Activated CD4-positive, alpha-beta memory T cell treated with anti-CD3 and anti-CD28 coated beads, Interleukin-2, amount 10 ng/mL, durations not matched to agents 7 days and 5 days (primary cell): ENCODE data around the gene TMIGD2. TPM values are rescaled to one million over a fixed set of nuclear protein-coding genes. Genes with fewer than 3 reads are reported as not detected.
"Not testable (repeated sequence)": the region's sequence is repeated elsewhere in the genome, so short reads cannot be mapped to it uniquely, and the experiment has no call there.

ENCODE experiments used
- CTCF ChIA-PET: fragments of 350-600 bp; sonication (Branson Sonifier 250); formaldehyde crosslinking; loops from one replicate; lab custom pipeline; 2021; ENCODE audit warnings: antibody characterized with exemption, inconsistent platforms; lab: Charles Lee
- POLR2A ChIA-PET: fragments of 350-600 bp; sonication (Branson Sonifier 250); formaldehyde crosslinking; loops from one replicate; lab custom pipeline; 2021; ENCODE audit warnings: antibody characterized with exemption; lab: Charles Lee
- DNase-seq: peaks from one replicate; pipeline ENCODE4 v3.0.0-alpha.2; 2020
- H3K27ac Mint-ChIP-seq: one replicate; pipeline ENCODE4 v1.8.0; 2021; ENCODE audit warnings: mild to moderate bottlenecking, mixed read lengths
- H3K27me3 Mint-ChIP-seq: one replicate; pipeline ENCODE4 v1.8.0; 2021; ENCODE audit warnings: mixed read lengths
- H3K36me3 Mint-ChIP-seq: one replicate; pipeline ENCODE4 v1.8.0; 2021; ENCODE audit warnings: low read depth, mixed read lengths
- H3K4me1 Mint-ChIP-seq: one replicate; pipeline ENCODE4 v1.8.0; 2021; ENCODE audit warnings: mixed read lengths
- H3K4me3 Mint-ChIP-seq: one replicate; pipeline ENCODE4 v1.8.0; 2021; ENCODE audit warnings: mild to moderate bottlenecking, mixed read lengths
- H3K9me3 Mint-ChIP-seq: one replicate; pipeline ENCODE4 v1.8.0; 2021; ENCODE audit warnings: mixed read lengths
- total RNA-seq, 2 experiments: library from RNA; stranded (reverse); gene quantifications; one replicate each; pipeline ENCODE4 v1.2.3, GENCODE V29; 2021

TMIGD2 gene
- total RNA-seq, 2 experiments from 2014 or later, result 2.6 to 4.0 TPM

DNA sequence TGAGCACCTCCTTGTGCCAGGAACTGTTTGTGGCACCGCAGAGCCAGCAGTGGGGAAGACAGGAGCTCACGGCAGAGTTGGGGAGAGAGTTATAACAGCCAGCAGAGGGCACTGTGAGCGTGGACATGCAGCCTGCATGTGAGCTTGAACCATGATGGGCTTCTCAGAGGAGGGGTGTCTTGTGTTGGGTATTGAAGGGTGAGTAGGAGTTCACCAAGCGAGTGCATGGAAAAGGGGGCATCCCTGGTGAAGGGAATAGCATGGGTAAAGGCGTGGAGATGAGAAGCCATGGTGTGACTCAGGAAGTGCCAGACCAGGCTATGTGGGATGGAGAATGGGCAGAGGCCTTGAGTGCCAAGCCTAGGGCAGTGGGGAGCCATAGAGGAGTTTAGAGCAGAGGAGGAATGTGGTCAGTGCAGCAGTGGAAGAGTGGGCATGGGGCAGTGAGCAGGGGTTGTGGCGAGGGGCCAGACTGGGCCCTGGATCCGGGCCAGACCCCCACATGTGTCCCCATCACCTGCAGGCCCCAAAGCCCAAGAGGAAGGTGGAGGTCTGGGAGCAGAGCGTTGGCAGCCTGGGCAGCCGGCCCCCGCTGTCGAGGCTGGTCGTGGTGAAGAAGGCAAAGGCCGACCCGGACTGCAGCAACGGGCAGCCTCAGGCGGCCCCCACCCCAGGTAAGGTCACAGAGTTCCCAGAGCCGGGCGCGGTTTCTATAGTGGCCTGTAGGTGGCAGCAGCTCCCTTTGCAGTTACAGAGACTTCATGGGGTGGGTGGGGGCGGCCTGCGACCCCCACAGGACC lies 34.9 kb downstream of the TMIGD2 start:
- Mint-ChIP-seq H3K9me3 (no peaks in the 10 kb centered on the region), H3K36me3 (peaks cover 43% of the 10 kb centered on the region), H3K4me1 (peaks cover 18% of the 10 kb centered on the region), H3K27me3 (no peaks in the 10 kb centered on the region), H3K27ac (no peak overlapping the region), H3K4me3 (no peak overlapping the region)
- DNase-seq, result peak; percentile 66
- POLR2A ChIA-PET, result interaction anchor here (0.8 to 2.4 kb wide), 5 partner anchors 20 to 258 kb away, joined by 3 to 12 read pairs (median 5); partner anchors contain the start of genes CHAF1A, MPND, SH3GL1 and YJU2
- CTCF ChIA-PET, result interaction anchor here (0.5 to 5.6 kb wide), 42 partner anchors 8 to 524 kb away, joined by 3 to 69 read pairs (median 4); partner anchors contain the start of genes CHAF1A, FEM1A, FSD1 and MPND

DNA sequence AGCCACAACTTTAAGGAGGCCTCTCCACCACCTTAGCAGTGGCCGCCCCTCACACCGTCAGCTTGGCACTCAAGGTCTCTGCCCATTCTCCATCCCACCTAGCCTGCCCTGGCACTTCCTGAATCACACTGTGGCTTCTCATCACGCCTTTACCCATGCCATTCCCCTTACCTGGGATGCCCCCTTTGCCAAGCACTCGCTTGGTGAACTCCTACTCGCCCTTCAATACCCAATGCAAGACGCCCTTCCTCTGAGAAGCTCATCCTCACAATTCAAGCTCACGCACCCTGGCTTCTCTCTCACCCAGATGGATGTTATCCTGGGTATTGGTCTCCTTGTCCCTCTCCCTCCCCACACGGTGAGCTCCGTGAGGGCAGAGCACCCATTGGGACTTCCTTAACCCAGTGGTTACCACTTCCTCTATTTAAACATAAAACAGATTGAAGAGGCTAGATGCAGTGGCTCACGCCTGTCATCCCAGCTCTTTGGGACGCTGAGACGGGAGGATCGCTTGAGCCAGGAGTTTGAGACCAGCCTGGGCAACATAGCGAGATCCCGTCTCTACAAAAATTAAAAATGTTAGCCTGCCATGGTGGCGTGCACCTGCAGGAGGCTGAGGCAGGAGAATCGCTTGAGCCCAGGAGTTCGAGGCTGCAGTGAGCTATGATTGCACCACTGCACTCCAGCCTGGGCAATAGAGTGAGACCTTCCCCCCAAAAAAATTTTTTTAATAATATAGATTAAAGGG lies 35.8 kb downstream of the TMIGD2 start:
- ChIA-PET CTCF (interaction anchor here (0.6 to 5.6 kb wide), 38 partner anchors 8 to 525 kb away, joined by 3 to 69 read pairs (median 4); partner anchors contain the start of genes CHAF1A, FEM1A, MPND and MRPL54), POLR2A (interaction anchor here (0.8 to 2.4 kb wide), 5 partner anchors 19 to 259 kb away, joined by 3 to 12 read pairs (median 5); partner anchors contain the start of genes CHAF1A, MPND, SH3GL1 and YJU2)
- no peak overlapping the region for H3K27ac Mint-ChIP-seq
- H3K27me3 Mint-ChIP-seq, result no peaks in the 10 kb centered on the region
- no peak for DNase-seq
- peaks cover 40% of the 10 kb centered on the region for H3K36me3 Mint-ChIP-seq
- H3K9me3 Mint-ChIP-seq, result no peaks in the 10 kb centered on the region
- H3K4me1 Mint-ChIP-seq, result peaks cover 18% of the 10 kb centered on the region
- no peak overlapping the region for H3K4me3 Mint-ChIP-seq

DNA sequence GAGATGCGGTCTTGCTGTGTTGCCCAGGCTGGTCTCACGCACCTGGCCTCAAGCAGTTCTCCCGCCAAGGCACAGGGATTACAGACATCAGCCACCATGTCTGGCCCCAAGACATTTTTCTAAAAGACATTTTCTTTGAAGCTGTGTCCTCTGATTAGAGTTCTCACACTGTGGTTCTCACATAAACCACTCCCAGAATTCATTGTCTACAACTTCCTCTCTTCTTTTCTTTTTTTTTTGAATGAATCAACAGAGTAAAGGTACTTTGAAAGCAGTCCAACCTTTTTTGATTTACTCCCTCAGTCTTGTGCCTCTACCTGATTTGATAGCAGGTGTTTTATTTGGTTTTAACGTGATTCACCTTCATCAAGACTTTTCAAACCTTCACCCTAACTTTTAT lies 37.4 kb downstream of the TMIGD2 start:
- ChIA-PET POLR2A (interaction anchor here (0.9 kb wide), 1 partner anchor 18 kb away, joined by 3 read pairs; the partner anchor contains the start of gene YJU2), CTCF (interaction anchor here (0.7 to 5.6 kb wide), 2 partner anchors 46 to 88 kb away, joined by 3 to 69 read pairs; no protein-coding TSS in a partner anchor)
- Mint-ChIP-seq H3K4me1 (peaks cover 20% of the 10 kb centered on the region), H3K36me3 (peaks cover 41% of the 10 kb centered on the region), H3K9me3 (no peaks in the 10 kb centered on the region), H3K27ac (peak overlapping the region; percentile 67), H3K27me3 (no peaks in the 10 kb centered on the region), H3K4me3 (no peak overlapping the region)
- DNase-seq, result no peak

DNA sequence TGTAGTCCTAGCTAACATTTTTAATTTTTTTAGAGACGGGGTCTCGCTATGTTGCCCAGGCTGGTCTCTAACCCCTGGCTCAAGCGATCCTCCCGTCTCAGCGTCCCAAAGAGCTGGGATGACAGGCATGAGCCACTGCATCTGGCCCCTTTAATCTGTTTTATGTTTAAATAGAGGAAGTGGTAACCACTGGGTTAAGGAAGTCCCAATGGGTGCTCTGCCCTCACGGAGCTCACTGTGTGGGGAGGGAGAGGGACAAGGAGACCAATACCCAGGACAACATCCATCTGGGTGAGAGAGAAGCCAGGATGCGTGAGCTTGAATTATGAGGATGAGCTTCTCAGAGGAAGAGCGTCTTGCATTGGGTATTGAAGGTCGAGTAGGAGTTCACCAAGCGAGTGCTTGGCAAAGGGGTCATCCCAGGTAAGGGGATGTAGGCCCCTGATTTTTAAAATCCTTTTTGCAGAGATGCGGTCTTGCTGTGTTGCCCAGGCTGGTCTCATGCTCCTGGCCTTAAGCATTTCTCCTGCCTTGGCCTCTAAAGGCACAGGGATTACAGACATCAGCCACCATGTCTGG lies 41.5 kb downstream of the TMIGD2 start:
- H3K4me3 Mint-ChIP-seq, result no peak overlapping the region
- CTCF ChIA-PET, result interaction anchor here (1.2 to 1.4 kb wide), 2 partner anchors 92 to 140 kb away, joined by 3 read pairs; partner anchors contain the start of gene SH3GL1
- POLR2A ChIA-PET, result no interaction called here
- peaks cover 33% of the 10 kb centered on the region for H3K36me3 Mint-ChIP-seq
- no peaks in the 10 kb centered on the region for H3K27me3 Mint-ChIP-seq
- H3K4me1 Mint-ChIP-seq, result peaks cover 10% of the 10 kb centered on the region
- DNase-seq, result no peak
- H3K27ac Mint-ChIP-seq, result peak overlapping the region; percentile 27
- H3K9me3 Mint-ChIP-seq, result no peaks in the 10 kb centered on the region

DNA sequence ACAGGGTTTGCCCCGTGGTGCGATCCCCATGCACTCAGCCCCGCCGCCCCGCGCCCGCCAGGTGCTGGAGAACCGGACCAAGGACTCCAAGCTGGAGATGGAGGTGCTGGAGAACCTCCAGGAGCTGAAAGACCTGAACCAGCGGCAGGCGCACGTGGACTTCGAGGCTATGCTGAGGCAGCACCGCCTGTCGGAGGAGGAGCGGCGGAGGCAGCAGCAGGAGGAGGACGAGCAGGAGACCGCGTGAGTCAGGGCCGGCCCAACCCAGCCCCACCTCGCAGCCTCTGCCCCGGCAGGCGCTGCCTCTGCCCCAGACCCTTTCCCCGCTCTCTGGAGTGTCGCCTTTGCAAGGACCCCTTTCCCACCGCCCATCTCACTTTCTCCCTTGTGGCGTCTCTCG lies 44.0 kb downstream of the TMIGD2 start:
- CTCF ChIA-PET, result interaction anchor here (0.6 kb wide), 1 partner anchor 9 kb away, joined by 3 read pairs; no protein-coding TSS in a partner anchor
- Mint-ChIP-seq H3K4me3 (no peak overlapping the region), H3K27me3 (no peaks in the 10 kb centered on the region), H3K27ac (no peak overlapping the region), H3K4me1 (peaks cover 1% of the 10 kb centered on the region), H3K36me3 (peaks cover 43% of the 10 kb centered on the region), H3K9me3 (no peaks in the 10 kb centered on the region)
- DNase-seq, result no peak
- POLR2A ChIA-PET, result no interaction called here

DNA sequence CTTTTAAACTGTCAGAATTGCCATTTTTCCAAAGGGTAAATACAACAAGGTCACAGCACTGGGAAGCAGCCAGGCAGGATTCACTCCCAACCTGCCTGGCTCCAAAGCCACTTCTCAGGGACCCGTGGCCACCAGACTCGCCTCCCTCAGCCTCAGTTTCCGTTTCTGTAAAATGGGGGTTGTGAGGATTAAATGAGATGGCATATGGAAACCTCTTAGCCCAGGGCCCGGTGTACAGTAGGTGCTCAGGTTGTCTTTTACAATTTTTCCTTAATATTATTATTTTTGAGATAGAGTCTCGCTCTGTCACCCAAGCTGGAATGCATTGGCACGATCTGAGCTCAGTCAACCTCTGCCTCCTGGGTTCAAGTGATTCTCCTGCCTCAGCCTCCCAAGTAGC lies 45.2 kb downstream of the TMIGD2 start:
- Mint-ChIP-seq H3K27me3 (no peaks in the 10 kb centered on the region), H3K4me1 (peaks cover 1% of the 10 kb centered on the region), H3K9me3 (no peaks in the 10 kb centered on the region), H3K4me3 (no peak overlapping the region), H3K36me3 (peaks cover 51% of the 10 kb centered on the region), H3K27ac (no peak overlapping the region)
- CTCF ChIA-PET, result interaction anchor here (1.3 kb wide), 2 partner anchors 10 to 27 kb away, joined by 3 to 8 read pairs; no protein-coding TSS in a partner anchor
- no peak for DNase-seq
- POLR2A ChIA-PET, result interaction anchor here (0.7 kb wide), 1 partner anchor 10 kb away, joined by 3 read pairs; the partner anchor contains the start of gene YJU2

DNA sequence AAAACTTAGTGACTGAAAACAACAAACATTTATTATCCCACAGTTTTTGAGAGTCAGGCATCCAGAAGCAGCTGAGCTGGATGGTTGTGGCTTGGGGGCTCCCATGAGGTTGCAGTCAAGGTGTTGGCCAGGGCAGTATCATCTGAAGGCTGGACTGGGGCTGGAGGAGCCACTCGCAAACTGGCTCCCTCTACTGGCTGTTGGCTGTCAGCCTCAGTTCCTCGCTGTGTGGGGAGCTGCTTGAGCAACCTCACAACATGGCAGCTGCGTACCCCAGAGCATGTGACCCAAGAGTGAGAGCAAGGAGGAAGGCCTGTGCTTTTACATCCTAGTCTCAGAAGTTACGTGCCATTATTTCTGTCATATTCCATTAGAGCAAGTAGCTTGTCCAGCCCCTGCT lies 45.6 kb downstream of the TMIGD2 start:
- Mint-ChIP-seq H3K36me3 (peaks cover 54% of the 10 kb centered on the region), H3K27me3 (no peaks in the 10 kb centered on the region), H3K4me3 (no peak overlapping the region), H3K4me1 (peaks cover 1% of the 10 kb centered on the region), H3K9me3 (no peaks in the 10 kb centered on the region), H3K27ac (no peak overlapping the region)
- no peak for DNase-seq
- ChIA-PET POLR2A (interaction anchor here (0.7 kb wide), 1 partner anchor 10 kb away, joined by 3 read pairs; the partner anchor contains the start of gene YJU2), CTCF (interaction anchor here (1.3 to 1.4 kb wide), 3 partner anchors 10 to 65 kb away, joined by 3 to 8 read pairs (median 4); no protein-coding TSS in a partner anchor)

DNA sequence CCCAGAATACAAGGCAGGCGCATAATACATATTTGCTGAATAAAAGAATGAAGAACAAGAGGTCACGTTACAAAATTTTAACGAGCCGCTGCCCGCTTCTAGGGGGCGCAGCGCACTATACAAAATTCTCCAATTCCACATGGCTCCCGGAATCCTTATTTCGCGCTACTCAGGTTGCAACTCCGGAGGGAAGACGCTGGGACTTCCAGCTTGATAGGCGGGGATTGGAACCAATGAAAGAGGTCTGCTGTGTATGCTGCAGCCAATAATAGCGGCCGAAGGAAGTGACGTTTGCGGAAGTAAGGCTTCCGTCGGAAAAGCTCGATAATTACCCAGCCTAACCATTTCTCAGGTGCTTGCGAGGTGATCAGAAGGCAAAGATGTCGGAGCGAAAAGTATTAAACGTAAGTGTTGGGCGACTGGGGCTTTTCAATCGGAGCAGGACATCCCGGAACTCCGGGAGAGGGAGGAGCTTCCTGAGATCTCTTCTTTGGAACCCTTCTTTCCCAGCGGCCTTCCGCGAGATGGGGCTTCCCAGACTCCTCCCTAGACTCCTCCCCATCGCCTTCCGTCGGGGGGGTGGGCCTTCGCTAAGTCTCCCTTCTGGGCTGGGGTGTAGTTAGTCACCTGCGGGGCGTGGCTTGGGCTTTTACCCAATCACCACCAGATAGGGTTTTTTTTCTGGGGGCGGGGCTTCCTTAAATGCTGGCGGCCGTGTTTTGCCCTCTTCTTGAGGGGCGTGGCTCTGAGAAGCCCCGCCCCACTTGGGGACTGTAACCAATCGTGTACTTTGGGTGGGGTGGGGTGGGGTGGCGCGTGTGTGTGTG lies 55.2 kb downstream of the TMIGD2 start, which contains the start of gene YJU2:
TSS of gene YJU2 (plus strand) at position 314 of the 827 bp plus-strand sequence. CDS start at position 381, 67 bp downstream.
- Mint-ChIP-seq H3K4me1 (peaks cover 19% of the 10 kb centered on the region), H3K27me3 (peaks cover 2% of the 10 kb centered on the region), H3K4me3 (peak within 1 kb of the TSS; percentile 80), H3K27ac (peak within 1 kb of the TSS; percentile 89), H3K36me3 (peaks cover 31% of the 10 kb centered on the region), H3K9me3 (peaks cover 2% of the 10 kb centered on the region)
- POLR2A ChIA-PET, result interaction anchor here (0.7 to 1.3 kb wide), 22 partner anchors 10 to 485 kb away, joined by 3 to 12 read pairs (median 4); partner anchors contain the start of genes CHAF1A, EBI3, EEF2 and HDGFL2
- CTCF ChIA-PET, result interaction anchor here (0.6 to 1.3 kb wide), 12 partner anchors 13 to 1581 kb away, joined by 3 to 10 read pairs (median 4); partner anchors contain the start of genes CHAF1A, HDGFL2 and SH3GL1
- peak; percentile 99 for DNase-seq

DNA sequence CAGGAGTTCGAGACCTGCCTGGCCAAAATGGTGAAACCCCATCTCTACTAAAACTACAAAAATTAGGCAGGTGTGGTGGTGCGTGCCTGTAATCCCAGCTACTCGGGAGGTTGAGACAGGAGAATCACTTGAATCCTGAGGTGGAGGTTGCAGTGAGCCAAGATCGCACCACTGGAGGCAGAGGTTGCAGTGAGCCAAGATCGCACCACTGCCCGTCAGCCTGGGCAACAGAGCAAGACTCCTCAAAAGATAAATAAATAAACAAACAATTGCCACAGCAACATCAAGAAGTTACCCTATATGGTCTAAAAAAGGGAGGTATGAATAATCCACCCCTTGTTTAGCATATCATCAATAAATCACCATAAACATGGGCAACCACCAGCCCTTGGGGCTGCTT lies 56.3 kb downstream of the TMIGD2 start:
- peaks cover 26% of the 10 kb centered on the region for H3K36me3 Mint-ChIP-seq
- DNase-seq, H3K27me3 Mint-ChIP-seq, CTCF ChIA-PET, POLR2A ChIA-PET, H3K9me3 Mint-ChIP-seq: not testable (repeated sequence)
- H3K27ac Mint-ChIP-seq, result peak overlapping the region; percentile 89
- H3K4me3 Mint-ChIP-seq, result peak overlapping the region; percentile 80
- peaks cover 19% of the 10 kb centered on the region for H3K4me1 Mint-ChIP-seq
